ENCODE data around the gene UNC13D. TPM values are rescaled to one million over a fixed set of nuclear protein-coding genes. Genes with fewer than 3 reads are reported as not detected.

The UNC13D gene
- total RNA-seq, 1 donor from 2014 or later: 2.7 TPM

DNA sequence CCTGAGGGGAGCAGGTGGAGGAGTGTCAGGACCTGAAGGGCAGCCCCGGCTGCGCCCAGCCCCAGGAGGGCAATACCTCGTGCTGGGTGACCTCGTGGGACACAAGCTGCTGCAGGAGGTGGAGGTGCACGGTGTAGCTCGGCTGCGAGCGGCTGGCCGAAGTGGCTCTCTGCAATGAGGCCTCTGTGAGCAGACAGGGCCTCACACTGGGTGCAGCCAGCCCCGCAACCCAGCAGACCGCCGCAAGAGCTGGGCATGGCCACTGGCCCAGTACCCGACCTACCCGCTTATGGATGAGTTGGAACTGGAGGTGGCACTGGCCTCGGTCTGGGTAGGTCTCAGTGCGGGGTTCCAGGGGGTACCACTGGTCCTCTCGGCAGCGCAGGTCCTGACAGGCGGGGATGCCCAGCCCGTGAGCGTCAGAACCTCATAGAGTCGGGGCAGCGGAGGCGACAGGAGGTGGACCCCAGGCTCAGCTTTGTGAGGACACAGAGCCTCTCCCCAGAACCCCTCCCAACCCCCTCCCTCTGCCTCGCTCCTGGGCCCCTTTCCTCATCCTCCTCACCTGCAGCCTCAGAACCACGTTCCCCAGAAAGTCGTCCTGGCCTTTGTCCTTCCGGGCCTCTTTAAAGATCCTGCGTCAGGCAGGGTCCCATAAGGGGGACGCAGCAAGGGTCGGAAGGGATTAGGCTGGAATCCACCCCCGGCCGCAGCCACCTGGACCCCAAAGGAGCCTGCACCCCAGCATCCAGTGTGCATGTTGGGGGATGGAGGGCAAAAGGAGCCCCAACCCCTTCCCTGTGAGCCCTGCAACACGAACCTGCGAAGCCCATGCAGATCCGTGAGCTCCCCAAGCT is 4.0 kb downstream of the UNC13D start:
- peaks cover 1% of the 10 kb centered on the region for H3K36me3 Mint-ChIP-seq (ENCODE audit: low read depth, unreplicated experiment)
- H4K20me1 ChIP-seq (ENCODE audit: insufficient read depth, low read length): no peaks in the 10 kb centered on the region
- H3K9me3 Mint-ChIP-seq (ENCODE audit: unreplicated experiment): no peaks in the 10 kb centered on the region

DNA sequence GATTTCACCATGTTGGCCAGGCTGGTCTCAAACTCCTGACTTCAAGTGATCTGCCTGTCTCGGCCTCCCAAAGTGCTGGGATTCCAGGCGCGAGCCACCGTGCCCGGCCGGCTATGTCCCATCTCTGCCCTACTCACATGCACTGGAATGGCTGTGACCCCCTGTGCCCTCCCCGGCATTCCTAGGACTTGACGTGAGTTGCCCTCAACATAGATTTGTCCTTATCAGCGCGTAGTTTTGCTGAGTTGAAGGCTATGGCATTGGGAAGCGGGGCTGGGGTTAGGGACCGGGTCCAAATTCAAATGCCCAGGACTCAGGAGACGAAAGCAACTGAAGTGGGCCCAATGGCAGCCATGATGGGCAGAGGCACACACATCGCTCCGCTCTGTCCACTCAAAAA is 5.8 kb downstream of the UNC13D start:
- Histone ChIP-seq H3K27me3 (ENCODE audit: insufficient read depth, low read length) (no peaks in the 10 kb centered on the region), H3K9ac (ENCODE audit: low read length) (no peak overlapping the region), H2AFZ (ENCODE audit: low read depth, low read length) (no peak overlapping the region), H3K27ac (ENCODE audit: low read depth, low read length) (no peak overlapping the region), H3K79me2 (ENCODE audit: insufficient read depth, low read length) (no peaks in the 10 kb centered on the region), H3K4me2 (ENCODE audit: low read length) (no peak overlapping the region), H3K36me3 (ENCODE audit: insufficient read depth, low read length) (no peaks in the 10 kb centered on the region), H3K4me1 (ENCODE audit: insufficient read depth, low read length) (no peaks in the 10 kb centered on the region), H3K9me3 (ENCODE audit: insufficient read depth, low read depth, low read length) (no peaks in the 10 kb centered on the region), H3K4me3 (ENCODE audit: insufficient read depth, low read depth, low read length) (no peak overlapping the region), H4K20me1 (ENCODE audit: insufficient read depth, low read length) (no peaks in the 10 kb centered on the region)
- no peaks in the 10 kb centered on the region for H3K4me1 Mint-ChIP-seq (ENCODE audit: low read depth, unreplicated experiment)
- H3K27me3 Mint-ChIP-seq (ENCODE audit: low read depth, unreplicated experiment): peaks cover 8% of the 10 kb centered on the region
- peaks cover 1% of the 10 kb centered on the region for H3K36me3 Mint-ChIP-seq (ENCODE audit: low read depth, unreplicated experiment)
- FAIRE-seq: no peak
- DNase-seq (ENCODE audit: low read depth): no peak
- TF ChIP-seq EZH2 (IDR thresholded peaks at IDR 0.05; ENCODE audit: insufficient read depth, low read length): no peak
- TF ChIP-seq, protein P1, sequence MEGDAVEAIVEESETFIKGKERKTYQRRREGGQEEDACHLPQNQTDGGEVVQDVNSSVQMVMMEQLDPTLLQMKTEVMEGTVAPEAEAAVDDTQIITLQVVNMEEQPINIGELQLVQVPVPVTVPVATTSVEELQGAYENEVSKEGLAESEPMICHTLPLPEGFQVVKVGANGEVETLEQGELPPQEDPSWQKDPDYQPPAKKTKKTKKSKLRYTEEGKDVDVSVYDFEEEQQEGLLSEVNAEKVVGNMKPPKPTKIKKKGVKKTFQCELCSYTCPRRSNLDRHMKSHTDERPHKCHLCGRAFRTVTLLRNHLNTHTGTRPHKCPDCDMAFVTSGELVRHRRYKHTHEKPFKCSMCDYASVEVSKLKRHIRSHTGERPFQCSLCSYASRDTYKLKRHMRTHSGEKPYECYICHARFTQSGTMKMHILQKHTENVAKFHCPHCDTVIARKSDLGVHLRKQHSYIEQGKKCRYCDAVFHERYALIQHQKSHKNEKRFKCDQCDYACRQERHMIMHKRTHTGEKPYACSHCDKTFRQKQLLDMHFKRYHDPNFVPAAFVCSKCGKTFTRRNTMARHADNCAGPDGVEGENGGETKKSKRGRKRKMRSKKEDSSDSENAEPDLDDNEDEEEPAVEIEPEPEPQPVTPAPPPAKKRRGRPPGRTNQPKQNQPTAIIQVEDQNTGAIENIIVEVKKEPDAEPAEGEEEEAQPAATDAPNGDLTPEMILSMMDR (IDR thresholded peaks at IDR 0.05; ENCODE audit: insufficient read depth, low read depth, low read length): no peak
- H3K27ac Mint-ChIP-seq (ENCODE audit: unreplicated experiment): no peak overlapping the region
- no peak overlapping the region for H3K4me3 Mint-ChIP-seq (ENCODE audit: unreplicated experiment)
- H3K9me3 Mint-ChIP-seq (ENCODE audit: unreplicated experiment): no peaks in the 10 kb centered on the region

More for the DNA sequence above, 4.0 kb downstream of the UNC13D start:
- H3K4me3 ChIP-seq (ENCODE audit: insufficient read depth, low read depth, low read length): no peak overlapping the region
- H3K27ac ChIP-seq (ENCODE audit: low read depth, low read length): no peak overlapping the region
- Mint-ChIP-seq H3K27ac (ENCODE audit: unreplicated experiment) (no peak overlapping the region), H3K27me3 (ENCODE audit: low read depth, unreplicated experiment) (peaks cover 4% of the 10 kb centered on the region), H3K4me3 (ENCODE audit: unreplicated experiment) (no peak overlapping the region), H3K4me1 (ENCODE audit: low read depth, unreplicated experiment) (no peaks in the 10 kb centered on the region)
- H3K4me2 ChIP-seq (ENCODE audit: low read length): no peak overlapping the region
- peaks cover 5% of the 10 kb centered on the region for H3K4me1 ChIP-seq (ENCODE audit: insufficient read depth, low read length)
- H2AFZ ChIP-seq (ENCODE audit: low read depth, low read length): no peak overlapping the region
- H3K79me2 ChIP-seq (ENCODE audit: insufficient read depth, low read length): no peaks in the 10 kb centered on the region
- H3K9me3 ChIP-seq (ENCODE audit: insufficient read depth, low read depth, low read length): no peaks in the 10 kb centered on the region
- TF ChIP-seq EZH2 (IDR thresholded peaks at IDR 0.05; ENCODE audit: insufficient read depth, low read length): no peak
- TF ChIP-seq, protein P1 (IDR thresholded peaks at IDR 0.05; ENCODE audit: insufficient read depth, low read depth, low read length): no peak
- no peaks in the 10 kb centered on the region for H3K36me3 ChIP-seq (ENCODE audit: insufficient read depth, low read length)
- DNase-seq (ENCODE audit: low read depth): no peak
- no peak for FAIRE-seq
- no peaks in the 10 kb centered on the region for H3K27me3 ChIP-seq (ENCODE audit: insufficient read depth, low read length)
- no peak overlapping the region for H3K9ac ChIP-seq (ENCODE audit: low read length)

DNA sequence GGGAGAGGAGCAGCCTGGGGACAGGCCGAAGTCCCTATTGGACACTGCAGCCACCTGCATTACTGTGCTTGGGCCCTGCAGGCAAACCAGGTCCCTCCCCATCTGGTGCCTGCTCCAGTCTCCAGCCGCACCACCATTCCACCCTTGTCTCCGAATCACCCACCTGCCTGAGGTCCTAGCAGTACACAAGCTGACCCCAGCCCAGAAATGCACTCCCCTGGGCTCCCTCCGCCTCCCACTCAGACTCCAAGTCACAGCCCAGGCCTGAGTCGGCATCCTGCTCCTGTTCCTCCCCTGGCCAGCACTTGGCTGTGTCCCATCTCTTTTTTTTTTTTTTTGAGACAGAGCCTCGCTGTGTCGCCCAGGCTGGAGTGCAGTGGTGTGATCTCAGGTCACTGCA is 6.3 kb downstream of the UNC13D start:
- no peak overlapping the region for H3K4me2 ChIP-seq (ENCODE audit: low read length)
- no peaks in the 10 kb centered on the region for H3K27me3 ChIP-seq (ENCODE audit: insufficient read depth, low read length)
- H3K27ac ChIP-seq (ENCODE audit: low read depth, low read length): no peak overlapping the region
- H3K9me3 ChIP-seq (ENCODE audit: insufficient read depth, low read depth, low read length): no peaks in the 10 kb centered on the region
- Mint-ChIP-seq H3K27ac (ENCODE audit: unreplicated experiment) (no peak overlapping the region), H3K4me3 (ENCODE audit: unreplicated experiment) (no peak overlapping the region), H3K9me3 (ENCODE audit: unreplicated experiment) (no peaks in the 10 kb centered on the region), H3K36me3 (ENCODE audit: low read depth, unreplicated experiment) (peaks cover 1% of the 10 kb centered on the region), H3K27me3 (ENCODE audit: low read depth, unreplicated experiment) (peaks cover 8% of the 10 kb centered on the region), H3K4me1 (ENCODE audit: low read depth, unreplicated experiment) (peaks cover 5% of the 10 kb centered on the region)
- no peak for FAIRE-seq
- DNase-seq (ENCODE audit: low read depth): no peak
- TF ChIP-seq, protein P1 (IDR thresholded peaks at IDR 0.05; ENCODE audit: insufficient read depth, low read depth, low read length): no peak
- TF ChIP-seq EZH2 (IDR thresholded peaks at IDR 0.05; ENCODE audit: insufficient read depth, low read length): no peak
- H3K79me2 ChIP-seq (ENCODE audit: insufficient read depth, low read length): no peaks in the 10 kb centered on the region
- no peaks in the 10 kb centered on the region for H3K36me3 ChIP-seq (ENCODE audit: insufficient read depth, low read length)
- H3K9ac ChIP-seq (ENCODE audit: low read length): no peak overlapping the region
- H2AFZ ChIP-seq (ENCODE audit: low read depth, low read length): no peak overlapping the region
- no peaks in the 10 kb centered on the region for H4K20me1 ChIP-seq (ENCODE audit: insufficient read depth, low read length)
- no peak overlapping the region for H3K4me3 ChIP-seq (ENCODE audit: insufficient read depth, low read depth, low read length)
- no peaks in the 10 kb centered on the region for H3K4me1 ChIP-seq (ENCODE audit: insufficient read depth, low read length)
